GM19468 (cell line): ENCODE data around the gene RPS26.
"Not testable (repeated sequence)": the region's sequence is repeated elsewhere in the genome, so short reads cannot be mapped to it uniquely, and the experiment has no call there.

ENCODE experiments used
- ATAC-seq: cut with Tn5 transposase; IDR thresholded peaks from one replicate; pipeline ENCODE4 v1.9.1; 2021; ENCODE audit warnings: mild to moderate bottlenecking, moderate library complexity, moderate number of reproducible peaks; ENCODE audit not compliant: unreplicated experiment; ENCODE audit errors: extremely low read depth

RPS26 gene

DNA sequence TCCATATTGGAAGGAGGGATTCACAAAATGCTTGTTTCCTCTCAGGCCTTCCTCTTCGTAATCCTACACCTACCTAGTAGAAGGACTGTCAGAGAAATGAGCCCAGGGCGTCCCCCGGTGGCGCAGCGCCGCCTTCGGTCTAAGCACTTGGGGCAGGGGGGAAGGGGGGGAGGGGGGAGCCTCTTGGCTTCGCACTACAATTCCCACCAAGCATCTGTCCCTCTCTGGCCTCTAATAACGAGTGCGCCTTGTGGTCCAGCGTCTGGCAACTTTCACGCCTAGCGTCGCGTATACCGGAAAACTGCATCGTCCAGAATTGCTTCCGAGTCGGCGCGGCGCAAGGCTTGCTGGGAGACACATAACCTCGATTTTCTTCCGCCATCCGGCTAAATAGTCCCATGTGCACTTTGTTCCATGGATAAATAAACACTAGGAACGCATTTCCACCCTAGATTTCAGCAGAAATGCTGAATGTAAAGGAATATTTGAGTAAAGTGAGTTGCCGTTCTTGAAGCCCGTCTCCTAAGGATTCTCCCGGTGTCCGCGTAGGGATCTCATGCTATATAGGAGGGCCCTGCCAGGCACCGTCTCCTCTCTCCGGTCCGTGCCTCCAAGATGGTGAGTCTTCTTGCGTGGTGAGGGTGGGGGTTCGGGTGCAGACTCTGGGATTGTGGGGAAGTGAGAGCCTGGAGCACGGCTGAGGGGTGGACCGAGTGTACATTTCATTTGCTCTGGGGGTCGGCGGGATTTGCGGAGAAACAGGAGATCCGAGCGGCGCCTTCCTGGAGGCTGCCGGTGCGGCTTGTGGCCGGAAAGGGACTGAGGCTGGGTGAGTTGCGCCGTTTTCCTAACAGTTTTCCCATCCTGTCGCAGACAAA is at the start of gene RPS26:
Gene RPS26 (plus strand): TSS at position 367 of the 878 bp plus-strand sequence. CDS start 249 bp downstream, at position 616.
- peak; percentile 97 for ATAC-seq

DNA sequence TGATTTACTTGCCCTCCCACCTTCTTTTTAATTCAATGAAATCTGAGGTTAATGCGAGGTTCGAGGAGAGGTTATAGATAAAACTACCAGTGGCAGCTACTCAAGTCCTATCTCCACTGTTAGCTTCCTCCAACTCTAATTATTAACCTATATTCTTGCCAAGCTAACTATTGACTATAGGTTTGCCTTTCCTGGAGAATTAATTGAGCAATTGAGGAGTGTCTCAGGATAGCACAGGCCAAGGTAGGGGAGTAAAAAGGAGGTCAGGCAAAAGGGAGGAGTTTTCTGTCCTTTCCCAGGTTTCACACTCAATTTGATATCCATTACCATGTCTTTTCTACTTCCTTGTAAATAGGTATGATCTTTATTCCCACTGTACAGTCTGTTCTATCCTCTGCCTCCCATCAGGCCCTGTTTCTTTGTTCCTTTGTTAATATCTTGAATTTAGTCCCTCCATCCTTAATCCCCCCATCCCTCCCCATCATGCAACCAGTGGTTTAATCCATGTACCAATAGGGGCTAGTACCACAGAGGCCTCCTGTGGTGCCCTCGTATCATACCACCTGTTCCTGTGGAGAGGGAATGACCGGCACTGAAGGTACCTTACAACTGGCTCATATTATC is 48.4 kb upstream of the RPS26 start:
- ATAC-seq: no peak

DNA sequence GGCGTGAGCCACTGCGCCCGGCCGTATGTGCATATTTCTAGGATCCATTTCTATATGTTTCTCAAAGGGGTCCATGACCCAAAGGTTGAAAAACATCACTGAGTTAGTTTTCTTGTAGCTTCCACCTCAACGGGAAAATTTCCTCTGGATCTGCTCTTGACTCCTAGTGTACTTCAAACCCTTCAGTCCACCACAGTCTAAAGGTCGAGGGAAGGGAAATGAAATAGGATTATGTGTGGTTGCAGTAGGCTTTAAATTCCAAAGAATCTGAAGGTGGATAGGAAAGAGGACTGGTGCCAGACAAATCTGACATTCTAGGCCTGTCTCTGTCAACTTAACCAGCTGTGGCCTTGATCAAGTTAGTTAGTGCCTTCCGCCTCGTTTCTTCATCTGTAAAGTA is 46.4 kb upstream of the RPS26 start:
- no peak for ATAC-seq

DNA sequence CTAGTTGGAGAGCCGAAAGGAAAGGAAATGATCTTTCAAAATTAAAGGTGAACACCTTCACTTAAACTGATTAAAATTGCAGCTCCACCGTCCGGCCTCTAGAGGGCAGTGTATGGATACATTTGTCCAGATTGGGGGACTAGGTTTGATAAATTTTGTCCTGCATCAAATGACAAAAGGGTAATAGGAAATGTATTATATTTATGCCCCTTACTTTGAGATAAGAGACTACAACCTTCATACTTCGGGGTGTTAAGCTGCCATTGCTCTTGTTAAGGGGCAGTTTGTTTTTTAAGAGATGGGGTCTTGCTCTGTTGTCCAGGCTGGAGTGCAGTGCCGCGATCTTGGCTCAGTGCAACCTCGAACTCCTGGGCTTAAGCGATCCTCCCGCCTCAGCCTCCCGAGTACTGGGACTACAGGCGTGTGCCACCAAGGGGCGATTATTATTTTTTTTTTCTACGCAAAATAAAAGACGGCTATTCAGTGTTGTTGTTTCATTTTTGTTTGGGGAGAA is 45.5 kb upstream of the RPS26 start:
- no peak for ATAC-seq

DNA sequence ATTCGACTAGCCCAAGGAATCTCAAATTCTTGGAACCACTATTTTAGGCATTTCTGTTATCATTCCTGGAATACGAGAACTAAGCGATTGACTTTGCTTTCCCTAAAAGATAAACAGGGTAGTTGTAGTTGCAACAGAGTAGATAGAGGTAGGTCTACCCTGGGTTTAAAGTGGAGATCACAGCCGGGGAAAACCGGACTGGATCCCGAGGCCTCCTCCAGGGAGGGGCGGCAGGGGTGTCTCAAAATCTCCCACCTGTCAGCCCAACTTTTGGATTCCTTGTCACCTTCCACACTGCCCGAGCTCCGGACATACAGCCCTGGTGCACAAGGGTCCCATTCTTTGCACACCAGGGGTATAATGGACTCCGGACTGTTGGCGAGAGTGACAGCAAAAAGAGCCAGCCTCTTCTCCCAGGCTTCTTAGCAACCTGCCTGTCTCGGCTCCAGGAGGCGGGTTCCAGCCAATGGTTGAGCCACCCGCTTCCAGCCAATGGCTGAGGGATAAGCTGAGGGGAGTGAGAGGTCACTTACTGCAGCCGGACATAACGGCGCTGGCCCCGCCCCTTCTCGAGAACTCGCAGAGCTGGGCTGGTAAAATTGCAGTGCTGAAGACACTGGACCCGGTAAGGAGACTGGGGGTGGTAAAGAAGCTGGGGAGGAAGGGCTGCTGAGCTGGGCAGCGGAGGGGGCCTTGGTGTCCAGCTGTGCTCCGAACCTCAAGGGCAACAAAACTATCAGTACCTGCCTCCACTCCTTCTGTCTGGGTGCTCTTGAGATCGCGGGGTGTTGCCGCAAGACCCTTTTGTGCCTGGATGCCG is 44.8 kb upstream of the RPS26 start, which contains the start of gene SUOX:
Gene SUOX (plus strand): TSS at position 562 of the 820 bp plus-strand sequence. CDS start 4,946 bp downstream, outside the sequence.
- ATAC-seq: peak; percentile 89

DNA sequence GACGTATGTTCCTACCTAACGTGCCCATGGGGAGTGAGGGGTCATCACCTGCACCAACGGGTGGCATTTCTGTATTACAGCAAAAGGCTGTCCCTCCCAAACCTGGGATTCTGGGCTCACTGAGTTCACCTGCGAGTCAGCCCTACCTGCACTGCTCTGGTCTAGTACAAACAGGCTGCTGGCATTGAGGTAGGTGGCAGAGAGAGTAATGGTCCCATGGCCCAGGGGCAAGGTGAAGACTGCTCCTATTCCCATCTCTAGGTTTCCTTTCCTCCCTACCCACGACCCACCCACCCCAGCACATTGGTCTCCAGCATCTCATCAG is 44.2 kb upstream of the RPS26 start:
- ATAC-seq: no peak

DNA sequence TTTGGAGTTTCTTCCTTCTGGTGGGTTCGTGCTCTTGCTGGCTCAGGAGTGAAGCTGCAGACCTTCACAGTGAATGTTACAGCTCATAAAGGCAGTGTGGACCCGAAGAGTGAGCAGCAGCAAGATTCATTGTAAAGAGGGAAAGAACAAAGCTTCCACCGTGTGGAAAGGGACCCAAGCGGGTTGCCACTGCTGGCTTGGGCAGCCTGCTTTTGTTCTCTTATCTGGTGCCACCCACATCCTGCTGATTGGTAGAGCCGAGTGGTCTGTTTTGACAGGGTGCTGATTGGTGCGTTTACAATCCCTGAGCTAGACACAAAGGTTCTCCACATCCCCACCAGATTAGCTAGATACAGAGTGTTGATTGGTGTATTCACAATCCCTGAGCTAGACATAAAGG is 42.2 kb upstream of the RPS26 start:
- ATAC-seq: not testable (repeated sequence)

DNA sequence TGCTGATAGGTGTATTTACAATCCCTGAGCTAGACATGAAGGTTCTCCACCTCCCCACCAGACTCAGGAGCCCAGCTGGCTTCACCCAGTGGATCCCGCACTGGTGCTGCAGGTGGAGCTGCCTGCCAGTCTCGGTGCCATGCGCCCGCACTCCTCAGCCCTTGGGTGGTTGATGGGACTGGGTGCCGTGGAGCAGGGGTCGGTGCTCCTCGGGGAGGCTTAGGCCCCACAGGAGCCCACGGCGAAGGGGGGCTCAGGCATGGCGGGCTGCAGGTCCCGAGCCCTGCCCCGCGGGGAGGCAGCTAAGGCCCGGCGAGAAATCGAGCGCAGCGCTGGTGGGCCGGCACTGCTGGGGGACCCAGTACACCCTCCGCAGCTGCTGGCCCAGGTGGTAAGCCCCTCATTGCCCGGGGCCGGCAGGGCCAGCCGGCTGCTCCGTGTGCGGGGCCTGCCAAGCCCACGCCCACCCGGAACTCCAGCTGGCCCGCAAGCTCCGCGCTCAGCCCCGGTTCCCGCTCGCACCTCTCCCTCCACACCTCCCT is 41.6 kb upstream of the RPS26 start:
- not testable (repeated sequence) for ATAC-seq

DNA sequence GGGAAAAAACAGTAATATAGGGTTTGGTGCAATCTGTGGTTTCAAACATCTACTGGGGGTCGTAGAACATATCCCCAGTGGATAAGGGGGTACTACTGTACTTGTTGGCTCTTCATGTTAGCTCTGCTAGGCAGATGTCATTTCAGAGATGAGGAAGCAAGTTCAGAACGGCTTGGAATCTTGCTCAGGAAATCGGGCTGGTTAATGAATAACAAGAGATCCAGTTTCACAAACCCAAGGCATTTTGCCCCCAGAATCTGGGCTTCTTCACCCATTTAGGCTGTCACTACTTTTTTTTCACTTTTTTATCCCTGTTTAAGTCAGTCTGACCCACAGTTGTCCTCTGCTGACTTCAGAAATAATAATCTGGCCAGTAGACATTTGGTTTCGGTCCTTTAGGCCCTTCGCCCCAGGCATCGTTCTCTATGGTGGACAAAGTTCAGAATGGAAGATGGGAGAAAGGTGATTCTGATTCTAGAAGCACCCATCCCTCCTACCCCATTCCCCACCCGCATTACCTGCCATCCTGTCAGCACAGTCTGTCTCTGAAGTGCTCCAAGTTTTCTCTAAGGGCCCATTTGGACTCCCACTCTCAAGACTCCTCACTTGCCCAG is 40.1 kb upstream of the RPS26 start:
- no peak for ATAC-seq

DNA sequence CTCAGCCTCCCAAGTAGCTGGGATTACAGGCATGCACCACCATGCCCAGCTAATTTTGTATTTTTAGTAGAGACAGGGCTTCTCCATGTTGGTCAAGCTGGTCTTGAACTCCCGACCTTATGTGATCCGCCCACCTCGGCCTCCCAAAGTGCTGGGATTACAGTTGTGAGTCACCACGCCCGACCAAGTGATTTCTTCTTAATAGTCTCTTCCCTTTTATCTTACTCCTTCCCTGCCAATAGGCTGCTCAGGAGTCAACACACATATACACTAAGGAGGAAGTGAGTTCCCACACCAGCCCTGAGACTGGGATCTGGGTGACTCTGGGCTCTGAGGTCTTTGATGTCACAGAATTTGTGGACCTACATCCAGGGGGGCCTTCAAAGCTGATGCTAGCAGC is 38.3 kb upstream of the RPS26 start:
- ATAC-seq: not testable (repeated sequence)

DNA sequence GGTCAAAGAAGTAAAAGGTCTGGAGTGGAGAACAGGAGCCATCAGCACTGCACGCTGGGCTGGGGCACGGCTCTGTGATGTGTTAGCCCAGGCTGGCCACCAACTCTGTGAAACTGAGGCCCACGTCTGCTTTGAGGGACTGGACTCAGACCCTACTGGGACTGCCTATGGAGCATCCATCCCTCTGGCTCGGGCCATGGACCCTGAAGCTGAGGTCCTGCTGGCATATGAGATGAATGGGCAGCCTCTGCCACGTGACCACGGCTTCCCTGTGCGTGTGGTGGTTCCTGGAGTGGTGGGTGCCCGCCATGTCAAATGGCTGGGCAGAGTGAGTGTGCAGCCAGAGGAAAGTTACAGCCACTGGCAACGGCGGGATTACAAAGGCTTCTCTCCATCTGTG is 37.5 kb upstream of the RPS26 start:
- ATAC-seq: no peak

DNA sequence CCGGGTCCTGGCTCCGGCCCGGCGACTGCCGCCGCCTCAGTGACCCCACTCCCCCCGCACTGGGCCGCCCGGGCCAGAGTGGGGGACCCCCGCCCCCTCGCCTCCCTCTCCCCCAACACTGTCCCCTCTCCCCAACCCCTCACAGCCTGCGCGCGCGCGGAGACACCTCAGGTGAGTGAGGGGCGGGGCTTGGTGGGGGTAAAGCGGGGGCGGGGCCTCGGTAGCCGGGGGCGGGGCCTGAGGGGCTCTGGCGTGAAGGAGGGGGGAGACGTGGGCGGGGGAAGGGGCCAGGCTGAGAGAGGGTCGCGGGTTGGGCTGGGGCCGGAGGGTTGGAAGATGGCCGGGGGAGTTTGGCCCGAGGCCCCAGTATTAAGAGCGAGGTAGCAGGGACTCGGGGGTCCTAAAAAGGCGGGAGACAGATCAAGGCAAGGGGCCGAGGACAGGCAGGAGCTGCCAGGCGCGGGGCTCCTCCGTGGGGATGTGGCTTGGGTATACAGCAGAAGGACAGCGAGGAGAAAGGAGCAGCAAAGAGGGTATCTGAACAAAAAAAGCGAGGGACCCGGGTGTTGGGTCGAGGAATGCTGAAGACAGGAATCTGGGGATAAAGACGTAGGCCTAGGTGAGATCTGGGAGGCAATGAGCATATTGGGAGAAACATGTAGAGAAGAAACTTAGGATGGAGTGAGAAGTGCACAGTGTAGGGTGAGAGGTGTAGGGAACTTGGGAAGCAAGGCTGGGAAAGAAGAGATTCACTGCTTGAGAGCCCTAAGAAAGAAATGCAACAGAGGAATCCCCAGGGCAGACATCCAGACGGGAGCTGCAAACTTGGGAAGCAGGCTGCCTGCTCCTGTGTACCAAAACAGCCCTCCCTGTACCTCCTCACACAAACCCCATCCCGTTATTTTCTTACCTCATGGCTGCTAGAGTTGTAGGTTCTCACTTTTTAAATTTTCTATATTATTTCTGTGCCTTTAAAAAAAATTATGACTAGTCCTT is 33.9 kb upstream of the RPS26 start:
- ATAC-seq: no peak

DNA sequence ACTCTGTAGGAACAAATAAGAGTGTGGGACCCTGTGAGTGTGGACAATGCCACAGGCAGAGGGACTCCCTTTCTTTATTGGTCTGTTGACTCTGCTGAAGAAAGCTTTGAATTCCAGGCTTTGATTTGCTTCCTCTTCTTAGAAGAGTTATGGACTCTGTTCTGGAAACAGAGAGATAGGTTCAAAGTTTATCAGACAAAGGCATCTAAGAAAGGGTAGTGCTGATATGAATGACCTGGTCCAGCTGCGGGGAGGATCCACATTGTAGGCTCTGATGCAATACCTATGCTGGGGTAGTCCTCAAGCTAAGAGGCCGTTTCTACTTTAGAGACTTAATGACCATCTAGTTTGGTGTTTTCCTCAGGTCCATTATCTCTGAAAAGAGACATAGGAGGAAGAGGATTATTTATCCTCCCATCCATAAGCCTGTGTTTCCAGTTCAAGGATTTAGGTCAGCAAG is 31.6 kb upstream of the RPS26 start:
- no peak for ATAC-seq

DNA sequence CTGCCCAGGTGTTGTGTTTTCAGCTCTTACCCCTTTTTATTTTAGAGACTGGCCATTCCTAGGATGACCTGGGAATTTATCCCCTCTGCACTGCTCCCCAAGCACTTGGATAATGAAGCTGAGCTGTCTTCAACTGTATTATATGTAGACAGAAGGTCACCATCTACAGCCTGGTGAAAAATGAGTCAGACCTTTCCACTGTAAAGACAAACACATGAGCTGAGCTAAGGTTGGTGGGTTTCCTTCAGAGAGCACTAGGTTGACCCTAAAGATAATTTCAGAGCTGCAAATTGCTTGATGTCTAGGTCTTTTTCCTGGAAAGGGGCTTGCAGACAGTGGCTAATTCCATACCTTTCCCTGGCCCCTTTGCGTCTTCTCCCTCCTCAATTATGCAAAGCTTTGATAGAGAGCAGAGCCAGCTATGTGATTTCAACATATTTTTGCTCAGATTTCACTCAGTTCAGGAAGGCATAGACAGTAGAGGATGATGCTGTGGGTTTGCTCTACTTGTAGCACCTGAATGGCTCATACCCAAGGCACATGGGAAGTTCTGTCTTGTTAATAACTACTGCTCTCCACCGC is 30.1 kb upstream of the RPS26 start:
- no peak for ATAC-seq

DNA sequence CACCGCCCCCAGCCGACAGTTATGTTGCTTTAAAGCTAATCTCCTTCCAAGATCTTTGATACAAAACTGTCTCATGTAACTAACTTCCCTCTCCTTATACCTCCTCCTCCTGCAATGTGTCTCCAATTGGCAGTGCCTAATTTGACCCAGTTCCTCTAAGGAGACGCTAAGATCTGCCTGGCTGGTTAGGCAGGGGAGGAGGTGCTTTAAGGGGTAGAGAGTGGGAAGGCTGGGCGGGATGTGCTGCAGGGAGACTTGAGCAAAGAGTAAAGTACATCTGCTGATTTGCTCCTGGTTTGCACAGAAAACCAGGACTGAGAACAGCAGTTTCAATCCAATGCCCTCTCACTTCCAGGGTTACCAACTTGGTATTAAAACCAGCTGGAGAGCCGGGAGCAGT is 28.2 kb upstream of the RPS26 start:
- no peak for ATAC-seq

DNA sequence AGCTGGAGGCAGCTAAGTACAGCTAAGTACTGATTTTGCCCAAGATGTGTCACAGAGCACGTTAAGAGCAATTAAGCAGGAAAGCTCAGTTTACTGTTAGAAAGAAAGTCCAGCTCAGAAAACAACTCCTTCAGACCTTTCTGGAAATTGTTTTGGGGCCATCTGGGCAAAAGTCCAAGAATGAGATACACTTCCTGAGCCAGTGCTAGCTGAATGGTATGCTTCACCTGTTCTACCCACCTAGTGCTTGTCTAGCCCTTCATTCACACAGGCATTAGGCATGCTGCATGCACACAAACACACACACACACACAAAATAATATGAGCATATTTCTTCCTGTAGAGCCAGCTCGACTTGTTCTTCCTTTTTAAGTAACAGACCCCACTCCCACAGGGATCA is 27.5 kb upstream of the RPS26 start:
- ATAC-seq: no peak

DNA sequence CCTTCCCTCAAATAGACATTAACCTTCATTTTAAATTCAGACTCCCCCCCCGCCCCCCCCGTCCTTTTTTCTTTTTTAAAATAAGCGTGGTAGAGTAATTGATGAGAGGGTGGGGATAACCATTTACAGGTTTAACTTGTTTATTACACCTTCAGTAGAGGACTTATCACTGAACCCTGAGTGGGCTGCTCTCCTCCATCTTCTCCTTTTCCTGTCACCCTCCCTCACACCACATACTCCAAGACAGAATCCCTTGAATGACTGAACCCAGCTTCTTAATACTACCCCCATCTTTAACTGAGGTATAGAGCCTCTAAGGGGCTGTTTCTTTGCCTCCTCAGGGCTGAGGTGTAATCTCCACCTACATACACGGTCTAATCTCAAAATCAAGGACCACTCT is 24.5 kb upstream of the RPS26 start:
- no peak for ATAC-seq

DNA sequence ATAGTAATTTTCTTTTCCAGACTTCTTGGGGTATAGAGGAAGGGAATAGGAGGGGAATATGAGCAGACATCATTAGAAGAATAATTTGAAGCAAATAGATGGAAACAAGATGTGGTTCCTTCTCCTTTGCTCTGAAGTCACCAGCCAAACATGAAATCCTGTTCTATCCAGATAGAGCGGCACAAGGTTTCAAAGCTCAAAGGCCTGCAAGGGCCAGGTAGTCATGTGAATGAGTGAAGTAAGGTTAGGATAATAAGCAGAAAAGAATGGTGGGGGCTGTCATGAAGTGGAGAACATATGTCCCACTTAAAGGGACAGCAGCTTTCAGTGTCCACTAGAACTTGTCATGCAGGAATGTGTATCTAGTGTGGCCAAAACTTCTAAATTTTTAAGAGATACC is 23.4 kb upstream of the RPS26 start:
- no peak for ATAC-seq
